HG03521 (cell line): Measurements from ENCODE around the gene HSPH1.
"Not testable (repeated sequence)": the region's sequence is repeated elsewhere in the genome, so short reads cannot be mapped to it uniquely, and the experiment has no call there.

Source experiments
- ATAC-seq: cut with Tn5 transposase; IDR thresholded peaks from one replicate; pipeline ENCODE4 v1.9.1; 2021; ENCODE audit warnings: mild to moderate bottlenecking, moderate library complexity; ENCODE audit not compliant: unreplicated experiment

The HSPH1 gene

GRCh38 chr13:31097911-31098434 is 63.7 kb downstream of the HSPH1 start:
- not testable (repeated sequence) for ATAC-seq

- no peak for ATAC-seq
These were observed 64.9 kb downstream of the HSPH1 start for GRCh38 chr13:31096654-31097302.

GRCh38 chr13:31094331-31095015 is 67.2 kb downstream of the HSPH1 start:
- no peak for ATAC-seq

GRCh38 chr13:31093145-31093885 is 68.4 kb downstream of the HSPH1 start:
- no peak for ATAC-seq

- ATAC-seq, result no peak
These were observed 69.1 kb downstream of the HSPH1 start for GRCh38 chr13:31092646-31093045.

GRCh38 chr13:31090961-31091624 is 70.6 kb downstream of the HSPH1 start:
- ATAC-seq, result no peak

GRCh38 chr13:31090096-31090495 is 71.6 kb downstream of the HSPH1 start:
- no peak for ATAC-seq

GRCh38 chr13:31089649-31090048 is 72.1 kb downstream of the HSPH1 start:
- no peak for ATAC-seq

GRCh38 chr13:31088826-31089420 is 72.8 kb downstream of the HSPH1 start:
- ATAC-seq, result no peak
